BE2C (cell line): ENCODE measurements around the gene HOXD9.
A peak's percentile ranks its signal among the peaks of the same experiment; 100 is the strongest.

ENCODE experiments used
- DNase-seq: peaks from one replicate; pipeline ENCODE4 v3.0.0-alpha.2; 2020
- H3K27me3 ChIP-seq: fragments of 250-450 bp; sonication (Bioruptor Pico); 2 replicates; pipeline ENCODE4 v1.5.1; 2020; ENCODE audit warnings: mild to moderate bottlenecking
- H3K36me3 ChIP-seq: fragments of 250-450 bp; sonication (Bioruptor Pico); 2 replicates; pipeline ENCODE4 v1.5.1; 2020; ENCODE audit warnings: mild to moderate bottlenecking
- H3K4me1 ChIP-seq: fragments of 250-450 bp; sonication (Bioruptor Pico); 2 replicates; pipeline ENCODE4 v1.5.1; 2020
- H3K4me3 ChIP-seq: 2 replicates; pipeline ENCODE4 v1.5.1; 2011; ENCODE audit warnings: low read depth, low read length
- H3K9me3 ChIP-seq: fragments of 250-450 bp; sonication (Bioruptor Pico); 2 replicates; pipeline ENCODE4 v1.5.1; 2020
- CTCF ChIP-seq: IDR thresholded peaks from 2 replicates; pipeline ENCODE4 v1.5.1; 2012; ENCODE audit warnings: mild to moderate bottlenecking, low read depth, low read length

The HOXD9 gene

GRCh38 chr2:176076796-176077195 is 45.7 kb upstream of the HOXD9 start:
- no peak for TF ChIP-seq CTCF
- H3K27me3 ChIP-seq, result peaks cover 29% of the 10 kb centered on the region

GRCh38 chr2:176078541-176079284 is 43.8 kb upstream of the HOXD9 start:
- H3K4me3 ChIP-seq, result peak overlapping the region; percentile 65
- DNase-seq, result no peak
- no peak for TF ChIP-seq CTCF
- H3K4me1 ChIP-seq, result no peaks in the 10 kb centered on the region
- H3K9me3 ChIP-seq, result no peaks in the 10 kb centered on the region; the same call in 1 of the 2 replicates
- no peaks in the 10 kb centered on the region for H3K36me3 ChIP-seq
- H3K27me3 ChIP-seq, result peaks cover 48% of the 10 kb centered on the region

More at GRCh38 chr2:176076796-176077195, 45.7 kb upstream of the HOXD9 start:
- Histone ChIP-seq H3K4me1 (no peaks in the 10 kb centered on the region), H3K4me3 (no peak overlapping the region), H3K36me3 (no peaks in the 10 kb centered on the region), H3K9me3 (no peaks in the 10 kb centered on the region; the same call in 1 of the 2 replicates)
- no peak for DNase-seq

- H3K9me3 ChIP-seq, result no peaks in the 10 kb centered on the region; the same call in 1 of the 2 replicates
- H3K36me3 ChIP-seq, result no peaks in the 10 kb centered on the region
- no peak for DNase-seq
- peak overlapping the region; percentile 65 for H3K4me3 ChIP-seq
- no peaks in the 10 kb centered on the region for H3K4me1 ChIP-seq
- peaks cover 52% of the 10 kb centered on the region for H3K27me3 ChIP-seq
- no peak for TF ChIP-seq CTCF
Observed at GRCh38 chr2:176079285-176079830, 43.2 kb upstream of the HOXD9 start.

- peaks cover 58% of the 10 kb centered on the region for H3K27me3 ChIP-seq
- H3K36me3 ChIP-seq, result no peaks in the 10 kb centered on the region
- H3K4me1 ChIP-seq, result no peaks in the 10 kb centered on the region
- peak overlapping the region; percentile 65 for H3K4me3 ChIP-seq
- DNase-seq, result peak; percentile 87
- H3K9me3 ChIP-seq, result no peaks in the 10 kb centered on the region; the same call in 1 of the 2 replicates
- TF ChIP-seq CTCF, result peak; percentile 76
Observed at GRCh38 chr2:176079831-176080539, 42.5 kb upstream of the HOXD9 start.

- Histone ChIP-seq H3K36me3 (no peaks in the 10 kb centered on the region), H3K4me1 (no peaks in the 10 kb centered on the region), H3K4me3 (peak overlapping the region; percentile 37), H3K9me3 (no peaks in the 10 kb centered on the region; the same call in 1 of the 2 replicates), H3K27me3 (peaks cover 66% of the 10 kb centered on the region)
- TF ChIP-seq CTCF, result no peak
- DNase-seq, result no peak
Observed at GRCh38 chr2:176080540-176081375, 41.8 kb upstream of the HOXD9 start.
